ENCODE measurements around the gene MSANTD1.

The MSANTD1 gene

DNA sequence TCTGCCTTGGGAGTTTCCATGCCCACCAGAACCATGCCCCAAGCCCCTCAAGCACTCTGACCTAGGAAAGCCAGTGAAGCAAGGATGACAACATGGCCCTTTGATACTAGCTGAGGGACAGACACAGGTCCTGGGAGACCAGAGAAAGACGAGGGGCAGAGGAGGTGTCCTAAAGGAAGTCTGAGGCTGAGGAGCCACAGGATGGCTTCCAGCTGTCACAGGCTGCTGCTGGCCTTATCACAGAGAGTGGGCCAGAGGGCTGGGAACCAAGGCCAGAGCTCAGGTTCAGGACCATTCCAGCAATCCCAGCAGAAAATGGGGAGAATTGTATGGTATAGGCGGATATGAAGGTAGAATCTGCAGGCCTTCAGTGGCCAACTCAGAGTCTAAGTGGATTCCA is 31.7 kb upstream of the MSANTD1 start:
- no peak for DNase-seq (ENCODE audit: low read depth)

DNA sequence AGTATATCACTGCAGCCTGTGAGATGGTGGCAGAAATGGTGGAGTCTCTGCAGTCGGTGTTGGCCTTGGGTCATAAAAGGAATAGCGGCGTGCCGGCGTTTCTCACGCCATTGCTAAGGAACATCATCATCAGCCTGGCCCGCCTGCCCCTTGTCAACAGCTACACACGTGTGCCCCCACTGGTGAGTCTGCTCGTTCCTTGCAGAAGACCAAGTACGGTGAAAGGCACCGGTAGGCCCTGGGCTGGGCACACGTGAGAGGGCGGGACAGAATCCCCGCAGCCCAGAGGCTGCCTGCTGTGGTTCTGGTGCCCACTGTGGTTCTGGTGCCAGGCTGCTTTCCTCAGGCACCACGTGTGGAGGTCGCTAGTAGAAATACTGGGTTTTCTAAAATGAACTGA is 31.2 kb upstream of the MSANTD1 start:
- DNase-seq (ENCODE audit: low read depth), result no peak

- DNase-seq (ENCODE audit: low read depth), result no peak
Measured at GRCh38 chr4:3218824-3219760, 29.9 kb upstream of the MSANTD1 start.

- no peak for DNase-seq (ENCODE audit: low read depth)
Measured at GRCh38 chr4:3219761-3220475, 29.0 kb upstream of the MSANTD1 start.

DNA sequence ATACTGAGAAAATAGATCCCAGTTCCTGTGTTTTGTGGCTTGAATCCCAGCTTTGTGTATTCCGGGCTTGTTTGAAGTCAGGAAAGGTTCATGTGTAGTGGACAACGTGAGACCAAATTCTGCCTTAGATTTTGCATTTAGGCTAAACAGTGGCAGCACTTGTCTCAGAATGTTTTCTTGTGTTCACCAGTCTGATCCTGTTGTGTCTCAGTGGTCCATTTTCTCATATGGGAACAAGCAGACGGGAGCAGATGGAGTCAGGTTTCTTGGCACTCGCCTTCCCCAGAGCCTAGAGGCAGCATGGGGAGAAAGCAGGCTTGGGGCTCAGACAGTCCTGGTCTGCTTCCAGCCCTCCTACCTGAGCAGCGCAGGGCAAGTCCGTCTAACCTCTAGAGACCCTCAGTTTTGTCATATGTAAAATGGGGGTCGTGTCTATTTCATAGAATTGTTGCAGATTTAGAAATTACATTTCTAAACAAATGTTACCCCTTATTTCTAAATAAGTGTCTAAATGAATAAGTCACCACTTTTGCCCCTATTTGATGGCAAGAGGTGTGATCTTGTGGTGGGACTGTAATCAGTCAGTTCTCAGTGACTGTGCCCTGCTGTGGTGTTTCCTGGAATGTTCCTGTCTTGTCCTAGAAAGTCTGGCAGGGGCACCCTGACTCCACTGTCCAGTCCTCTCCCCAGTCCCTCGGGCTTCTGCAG is 28.3 kb upstream of the MSANTD1 start:
- no peak for DNase-seq (ENCODE audit: low read depth)

GRCh38 chr4:3221184-3221494 is 27.8 kb upstream of the MSANTD1 start:
- no peak for DNase-seq (ENCODE audit: low read depth)

- no peak for DNase-seq (ENCODE audit: low read depth)
Measured at GRCh38 chr4:3221996-3222395, 27.0 kb upstream of the MSANTD1 start.

GRCh38 chr4:3223346-3223745 is 25.6 kb upstream of the MSANTD1 start:
- no peak for DNase-seq (ENCODE audit: low read depth)

- no peak for DNase-seq (ENCODE audit: low read depth)
Measured at GRCh38 chr4:3223956-3224748, 24.8 kb upstream of the MSANTD1 start.

DNA sequence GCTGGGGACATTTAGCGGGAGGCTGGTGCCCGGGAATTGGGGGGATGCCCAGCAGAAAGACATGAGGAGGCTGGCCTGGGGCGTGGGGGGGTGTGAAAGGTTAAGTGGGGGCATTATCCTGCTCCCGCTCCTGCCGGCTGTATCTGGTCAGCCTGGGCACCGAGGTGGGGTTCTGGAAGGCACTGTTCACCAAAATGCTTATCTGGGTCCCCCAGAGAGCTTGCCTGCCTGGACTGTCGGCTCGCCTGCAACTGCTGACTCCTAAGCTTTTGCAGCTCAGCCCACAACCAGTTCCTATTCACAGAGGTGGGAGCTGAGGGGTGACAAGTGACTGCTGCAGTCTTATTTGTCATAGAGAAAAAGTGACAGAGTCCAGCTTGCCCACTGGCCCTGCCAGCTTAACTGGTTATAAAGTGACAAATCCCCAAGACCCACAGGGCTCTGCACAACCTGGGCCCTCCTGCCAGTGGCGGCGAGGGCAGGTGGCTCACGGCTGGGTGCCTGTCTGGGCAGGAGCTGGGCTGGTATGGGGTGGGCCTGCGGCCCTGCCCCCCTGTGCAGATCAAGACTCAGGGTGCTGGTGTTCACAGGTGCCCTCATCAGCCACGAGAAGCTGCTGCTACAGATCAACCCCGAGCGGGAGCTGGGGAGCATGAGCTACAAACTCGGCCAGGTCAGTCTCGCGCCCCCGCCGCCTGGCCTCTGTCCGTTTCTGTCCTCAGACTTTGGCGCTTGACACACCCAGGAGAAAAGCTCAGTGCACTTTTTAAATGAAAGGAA is 23.7 kb upstream of the MSANTD1 start:
- DNase-seq (ENCODE audit: low read depth), result no peak

DNA sequence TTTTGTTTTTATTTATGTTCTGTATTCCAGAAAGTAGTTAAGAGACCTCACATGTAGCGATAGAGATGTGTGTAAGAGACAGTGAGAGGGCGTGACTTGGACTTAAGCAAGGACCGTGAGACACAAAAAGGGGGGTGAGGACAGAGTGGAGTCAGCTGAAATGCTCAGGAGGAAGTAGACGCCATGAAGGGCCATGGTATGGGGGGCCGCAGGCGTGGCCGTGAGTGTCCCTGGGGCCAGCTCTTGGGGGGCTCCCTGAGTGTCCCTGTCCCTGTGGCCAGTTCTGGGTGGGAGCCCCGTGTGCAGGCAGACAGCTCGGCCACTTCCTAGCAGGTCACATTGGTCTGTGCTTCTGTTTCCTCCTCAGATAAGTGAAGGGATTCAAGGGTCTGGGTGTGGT is 23.0 kb upstream of the MSANTD1 start:
- no peak for DNase-seq (ENCODE audit: low read depth)

GRCh38 chr4:3226467-3226866 is 22.5 kb upstream of the MSANTD1 start:
- no peak for DNase-seq (ENCODE audit: low read depth)

DNA sequence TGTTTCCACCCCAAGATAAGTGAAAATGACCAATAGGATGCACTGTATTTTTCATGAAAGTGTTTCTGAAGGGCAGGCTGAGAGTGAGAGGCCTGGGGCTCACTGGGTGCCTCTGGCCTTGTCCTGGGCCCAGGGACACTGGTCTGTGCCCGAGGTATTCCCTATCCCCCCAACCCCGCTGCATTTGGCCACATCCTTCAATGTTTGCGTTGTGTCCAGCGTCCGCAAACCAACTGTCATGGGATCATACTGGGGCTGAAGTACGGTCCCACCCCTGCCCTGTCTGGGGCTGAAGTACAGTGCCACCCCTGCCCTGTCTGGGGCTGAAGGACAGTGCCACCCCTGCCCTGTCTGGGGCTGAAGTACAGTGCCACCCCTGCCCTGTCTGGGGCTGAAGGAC is 22.0 kb upstream of the MSANTD1 start:
- no peak for DNase-seq (ENCODE audit: low read depth)

- DNase-seq (ENCODE audit: low read depth), result no peak
Measured at GRCh38 chr4:3227878-3228675, 20.9 kb upstream of the MSANTD1 start.

GRCh38 chr4:3228881-3229280 is 20.1 kb upstream of the MSANTD1 start:
- DNase-seq (ENCODE audit: low read depth), result no peak

- no peak for DNase-seq (ENCODE audit: low read depth)
Measured at GRCh38 chr4:3229328-3229727, 19.6 kb upstream of the MSANTD1 start.

GRCh38 chr4:3229964-3230363 is 19.0 kb upstream of the MSANTD1 start:
- no peak for DNase-seq (ENCODE audit: low read depth)

- DNase-seq (ENCODE audit: low read depth), result no peak
Measured at GRCh38 chr4:3231471-3231870, 17.5 kb upstream of the MSANTD1 start.

DNA sequence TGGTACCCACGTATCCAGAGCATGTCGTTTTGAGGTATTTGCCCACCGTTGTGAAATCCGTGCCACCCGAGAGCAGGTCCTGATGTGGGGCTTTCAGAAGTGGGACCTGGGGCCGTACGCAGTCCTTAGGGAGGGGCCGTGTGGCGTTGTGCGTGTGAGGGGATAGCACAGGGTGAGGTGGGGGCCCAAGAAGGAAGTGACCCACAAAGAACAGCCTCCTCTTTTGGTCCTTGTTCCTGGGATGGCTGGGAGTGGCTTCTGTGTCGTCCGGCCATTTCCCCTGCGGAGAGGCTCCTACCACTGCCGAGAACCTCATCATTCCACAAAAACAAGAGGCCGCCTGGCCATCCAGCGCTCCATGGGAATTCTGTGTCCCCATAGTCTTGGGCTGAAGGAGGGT is 17.0 kb upstream of the MSANTD1 start:
- no peak for DNase-seq (ENCODE audit: low read depth)

- DNase-seq (ENCODE audit: low read depth), result no peak
Measured at GRCh38 chr4:3232871-3233271, 16.1 kb upstream of the MSANTD1 start.

All from stromal cell of bone marrow (primary cell).